Measurements from ENCODE around the gene DYNC1I1. TPM values are rescaled to one million over a fixed set of nuclear protein-coding genes. Genes with fewer than 3 reads are reported as not detected.

Gene DYNC1I1
- total RNA-seq, 2 experiments from 2014 or later: not detected

- CTCF ChIA-PET: no interaction called here
- POLR2A ChIA-PET: no interaction called here
- no peaks in the 10 kb centered on the region for H3K27me3 Mint-ChIP-seq (ENCODE audit: low read depth)
- no peaks in the 10 kb centered on the region for H3K36me3 Mint-ChIP-seq (ENCODE audit: low read depth)
- no peaks in the 10 kb centered on the region for H3K9me3 Mint-ChIP-seq (ENCODE audit: insufficient read depth)
- H3K4me3 Mint-ChIP-seq: no peak overlapping the region
- H3K4me1 Mint-ChIP-seq (ENCODE audit: low read depth): no peaks in the 10 kb centered on the region
- ATAC-seq: no peak
- H3K27ac Mint-ChIP-seq: no peak overlapping the region
- DNase-seq: no peak
Observed at GRCh38 chr7:95957510-95957909, 185.2 kb downstream of the DYNC1I1 start.

GRCh38 chr7:95960706-95961244 lies 188.4 kb downstream of the DYNC1I1 start:
- Mint-ChIP-seq H3K4me1 (ENCODE audit: low read depth) (no peaks in the 10 kb centered on the region), H3K27ac (no peak overlapping the region), H3K4me3 (no peak overlapping the region), H3K36me3 (ENCODE audit: low read depth) (no peaks in the 10 kb centered on the region), H3K9me3 (ENCODE audit: insufficient read depth) (no peaks in the 10 kb centered on the region), H3K27me3 (ENCODE audit: low read depth) (no peaks in the 10 kb centered on the region)
- DNase-seq (no peak), ATAC-seq (no peak)
- ChIA-PET POLR2A (no interaction called here), CTCF (no interaction called here)

GRCh38 chr7:95963446-95963990 lies 191.2 kb downstream of the DYNC1I1 start:
- no peaks in the 10 kb centered on the region for H3K9me3 Mint-ChIP-seq (ENCODE audit: insufficient read depth)
- H3K4me3 Mint-ChIP-seq: no peak overlapping the region
- H3K27ac Mint-ChIP-seq: no peak overlapping the region
- no peaks in the 10 kb centered on the region for H3K4me1 Mint-ChIP-seq (ENCODE audit: low read depth)
- ChIA-PET POLR2A (no interaction called here), CTCF (no interaction called here)
- no peaks in the 10 kb centered on the region for H3K36me3 Mint-ChIP-seq (ENCODE audit: low read depth)
- DNase-seq (no peak), ATAC-seq (no peak)
- no peaks in the 10 kb centered on the region for H3K27me3 Mint-ChIP-seq (ENCODE audit: low read depth)

- ChIA-PET CTCF (no interaction called here), POLR2A (no interaction called here)
- Mint-ChIP-seq H3K27me3 (ENCODE audit: low read depth) (no peaks in the 10 kb centered on the region), H3K4me1 (ENCODE audit: low read depth) (no peaks in the 10 kb centered on the region), H3K9me3 (ENCODE audit: insufficient read depth) (no peaks in the 10 kb centered on the region), H3K36me3 (ENCODE audit: low read depth) (no peaks in the 10 kb centered on the region), H3K27ac (no peak overlapping the region), H3K4me3 (no peak overlapping the region)
- DNase-seq: no peak
- ATAC-seq: no peak
Observed at GRCh38 chr7:95971716-95972115, 199.4 kb downstream of the DYNC1I1 start.

GRCh38 chr7:95972523-95972922 lies 200.2 kb downstream of the DYNC1I1 start:
- ChIA-PET POLR2A (no interaction called here), CTCF (no interaction called here)

GRCh38 chr7:95974108-95974507 lies 201.8 kb downstream of the DYNC1I1 start:
- no peaks in the 10 kb centered on the region for H3K4me1 Mint-ChIP-seq (ENCODE audit: low read depth)
- H3K4me3 Mint-ChIP-seq: no peak overlapping the region
- ATAC-seq: no peak
- no peak for DNase-seq
- no peak overlapping the region for H3K27ac Mint-ChIP-seq
- ChIA-PET POLR2A (no interaction called here), CTCF (no interaction called here)
- H3K36me3 Mint-ChIP-seq (ENCODE audit: low read depth): no peaks in the 10 kb centered on the region
- no peaks in the 10 kb centered on the region for H3K27me3 Mint-ChIP-seq (ENCODE audit: low read depth)
- no peaks in the 10 kb centered on the region for H3K9me3 Mint-ChIP-seq (ENCODE audit: insufficient read depth)

More at GRCh38 chr7:95972523-95972922, 200.2 kb downstream of the DYNC1I1 start:
- no peak overlapping the region for H3K27ac Mint-ChIP-seq
- no peak for ATAC-seq
- H3K4me1 Mint-ChIP-seq (ENCODE audit: low read depth): no peaks in the 10 kb centered on the region
- no peaks in the 10 kb centered on the region for H3K9me3 Mint-ChIP-seq (ENCODE audit: insufficient read depth)
- no peak for DNase-seq
- H3K4me3 Mint-ChIP-seq: no peak overlapping the region
- no peaks in the 10 kb centered on the region for H3K27me3 Mint-ChIP-seq (ENCODE audit: low read depth)
- no peaks in the 10 kb centered on the region for H3K36me3 Mint-ChIP-seq (ENCODE audit: low read depth)

GRCh38 chr7:95976369-95977060 lies 204.2 kb downstream of the DYNC1I1 start:
- Mint-ChIP-seq H3K27me3 (ENCODE audit: low read depth) (no peaks in the 10 kb centered on the region), H3K4me3 (no peak overlapping the region), H3K4me1 (ENCODE audit: low read depth) (no peaks in the 10 kb centered on the region), H3K27ac (no peak overlapping the region), H3K36me3 (ENCODE audit: low read depth) (no peaks in the 10 kb centered on the region), H3K9me3 (ENCODE audit: insufficient read depth) (no peaks in the 10 kb centered on the region)
- ChIA-PET POLR2A (no interaction called here), CTCF (no interaction called here)
- no peak for DNase-seq
- no peak for ATAC-seq

- Mint-ChIP-seq H3K4me3 (no peak overlapping the region), H3K4me1 (ENCODE audit: low read depth) (no peaks in the 10 kb centered on the region), H3K27ac (no peak overlapping the region), H3K36me3 (ENCODE audit: low read depth) (no peaks in the 10 kb centered on the region), H3K27me3 (ENCODE audit: low read depth) (peaks cover 3% of the 10 kb centered on the region), H3K9me3 (ENCODE audit: insufficient read depth) (no peaks in the 10 kb centered on the region)
- ChIA-PET CTCF (no interaction called here), POLR2A (no interaction called here)
- no peak for ATAC-seq
- DNase-seq: no peak
Observed at GRCh38 chr7:95977994-95978393, 205.6 kb downstream of the DYNC1I1 start.

- Mint-ChIP-seq H3K4me1 (ENCODE audit: low read depth) (no peaks in the 10 kb centered on the region), H3K27me3 (ENCODE audit: low read depth) (peaks cover 7% of the 10 kb centered on the region), H3K4me3 (no peak overlapping the region), H3K27ac (no peak overlapping the region), H3K36me3 (ENCODE audit: low read depth) (no peaks in the 10 kb centered on the region), H3K9me3 (ENCODE audit: insufficient read depth) (no peaks in the 10 kb centered on the region)
- ATAC-seq: no peak
- no peak for DNase-seq
- ChIA-PET POLR2A (no interaction called here), CTCF (no interaction called here)
Observed at GRCh38 chr7:95980167-95980566, 207.8 kb downstream of the DYNC1I1 start.

GRCh38 chr7:95980706-95981105 lies 208.4 kb downstream of the DYNC1I1 start:
- Mint-ChIP-seq H3K36me3 (ENCODE audit: low read depth) (no peaks in the 10 kb centered on the region), H3K4me1 (ENCODE audit: low read depth) (no peaks in the 10 kb centered on the region), H3K4me3 (no peak overlapping the region), H3K27ac (no peak overlapping the region), H3K9me3 (ENCODE audit: insufficient read depth) (no peaks in the 10 kb centered on the region), H3K27me3 (ENCODE audit: low read depth) (peaks cover 7% of the 10 kb centered on the region)
- DNase-seq: no peak
- ATAC-seq: no peak
- POLR2A ChIA-PET: no interaction called here
- CTCF ChIA-PET: no interaction called here

GRCh38 chr7:95986178-95986764 lies 213.9 kb downstream of the DYNC1I1 start:
- no peak for ATAC-seq
- CTCF ChIA-PET: no interaction called here

GRCh38 chr7:95989301-95989700 lies 216.9 kb downstream of the DYNC1I1 start:
- ChIA-PET CTCF (no interaction called here), POLR2A (no interaction called here)
- Mint-ChIP-seq H3K4me1 (ENCODE audit: low read depth) (no peaks in the 10 kb centered on the region), H3K4me3 (no peak overlapping the region), H3K9me3 (ENCODE audit: insufficient read depth) (no peaks in the 10 kb centered on the region), H3K27ac (no peak overlapping the region), H3K27me3 (ENCODE audit: low read depth) (peaks cover 8% of the 10 kb centered on the region), H3K36me3 (ENCODE audit: low read depth) (no peaks in the 10 kb centered on the region)
- DNase-seq: no peak
- ATAC-seq: no peak

More at GRCh38 chr7:95986178-95986764, 213.9 kb downstream of the DYNC1I1 start:
- Mint-ChIP-seq H3K27ac (no peak overlapping the region), H3K4me1 (ENCODE audit: low read depth) (no peaks in the 10 kb centered on the region), H3K36me3 (ENCODE audit: low read depth) (no peaks in the 10 kb centered on the region), H3K27me3 (ENCODE audit: low read depth) (peaks cover 15% of the 10 kb centered on the region), H3K9me3 (ENCODE audit: insufficient read depth) (no peaks in the 10 kb centered on the region), H3K4me3 (no peak overlapping the region)
- POLR2A ChIA-PET: no interaction called here
- DNase-seq: no peak
